Osteoblast (primary cell): ENCODE results near the gene PDCL3. TPM values are rescaled to one million over a fixed set of nuclear protein-coding genes. Genes with fewer than 3 reads are reported as not detected.
A peak's percentile ranks its signal among the peaks of the same experiment; 100 is the strongest.

Source experiments
- DNase-seq: peaks from one replicate; pipeline ENCODE4 v3.0.0; 2011; ENCODE audit warnings: low spot score, mixed read lengths; ENCODE audit not compliant: insufficient read length; ENCODE audit errors: missing footprints
- H2AFZ ChIP-seq: 2 replicates; pipeline ENCODE4 v1.6.0; 2011; ENCODE audit warnings: mild to moderate bottlenecking, low read length
- H3K27ac ChIP-seq: 2 replicates; pipeline ENCODE4 v1.5.1; 2011; ENCODE audit warnings: mild to moderate bottlenecking, low read depth, low read length, moderate library complexity
- H3K27me3 ChIP-seq: 2 replicates; pipeline ENCODE4 v1.6.0; 2012; ENCODE audit warnings: mild to moderate bottlenecking, control low read depth, inconsistent platforms, low read length, moderate library complexity; ENCODE audit not compliant: insufficient read depth
- H3K36me3 ChIP-seq: 2 replicates; pipeline ENCODE4 v1.5.1; 2011; ENCODE audit warnings: mild to moderate bottlenecking, low read length, control low read depth, moderate library complexity; ENCODE audit not compliant: insufficient read depth
- H3K4me1 ChIP-seq: 2 replicates; pipeline ENCODE4 v1.5.1; 2011; ENCODE audit warnings: mild to moderate bottlenecking, low read length, control low read depth, moderate library complexity; ENCODE audit not compliant: insufficient read depth
- H3K4me2 ChIP-seq: 2 replicates; pipeline ENCODE4 v1.6.0; 2011; ENCODE audit warnings: mild to moderate bottlenecking, low read length; ENCODE audit not compliant: insufficient read depth
- H3K4me3 ChIP-seq: fragments of 200-600 bp; sonication (generic); 3 replicates; pipeline ENCODE4 v1.5.1; 2012; ENCODE audit warnings: mild to moderate bottlenecking, low read length, inconsistent platforms; ENCODE audit not compliant: insufficient read depth
- H3K79me2 ChIP-seq: 2 replicates; pipeline ENCODE4 v1.6.0; 2012; ENCODE audit warnings: mild to moderate bottlenecking, low read length, control low read depth, inconsistent platforms; ENCODE audit not compliant: insufficient read depth
- H3K9me3 ChIP-seq: 2 replicates; pipeline ENCODE4 v1.5.1; 2011; ENCODE audit warnings: low read depth, low read length, control low read depth
- H4K20me1 ChIP-seq: 2 replicates; pipeline ENCODE4 v1.6.0; 2012; ENCODE audit warnings: mild to moderate bottlenecking, low read length, control low read depth; ENCODE audit not compliant: insufficient read depth
- total RNA-seq: library from RNA; depleted of rRNA; stranded (reverse); fragments of >200 nt; gene quantifications from 2 replicates; pipeline ENCODE4 v1.2.3, GENCODE V29; 2012
- TF ChIP-seq, protein P1 (sequence below): IDR thresholded peaks from 2 replicates; pipeline ENCODE4 v1.5.1; 2011; ENCODE audit warnings: mild to moderate bottlenecking, low read depth, low read length, moderate library complexity; ENCODE audit errors: extremely low read depth

The PDCL3 gene
- total RNA-seq, 1 donor = 12.3 TPM

DNA sequence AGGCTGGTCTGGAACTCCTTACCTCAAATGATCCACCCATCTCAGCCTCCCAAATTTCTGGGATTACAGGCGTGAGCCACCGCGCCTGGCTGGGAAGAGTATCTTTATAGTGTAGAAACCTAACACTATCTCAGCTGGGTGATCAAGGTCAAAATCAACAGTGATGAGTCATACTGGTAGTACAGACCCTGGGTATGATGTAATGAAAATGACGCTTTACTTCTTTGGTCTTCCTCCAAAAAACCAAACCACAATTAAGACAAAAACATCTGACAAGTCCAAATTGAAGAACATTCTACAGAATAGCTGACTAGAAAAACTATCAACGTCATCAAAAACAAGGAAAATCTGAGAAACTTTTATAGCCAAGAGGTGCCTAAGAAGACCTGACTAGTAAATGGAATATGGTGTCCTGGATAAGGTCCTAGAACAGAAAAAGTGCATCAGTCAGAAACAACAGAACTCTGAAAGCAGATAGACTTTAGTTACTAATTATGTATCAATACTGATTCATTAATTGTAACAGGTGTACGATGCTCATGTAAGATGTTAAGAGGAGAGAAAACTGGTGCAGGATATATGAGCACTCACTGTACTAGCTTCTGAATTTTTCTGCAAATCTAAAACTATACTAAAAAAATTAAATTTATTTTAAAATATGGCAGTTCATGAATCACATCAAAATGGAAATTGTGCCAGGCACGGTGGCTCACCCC, 25.4 kb downstream of the PDCL3 start:
- H4K20me1 ChIP-seq = no peaks in the 10 kb centered on the region
- H3K4me1 ChIP-seq = no peaks in the 10 kb centered on the region
- H3K79me2 ChIP-seq = no peaks in the 10 kb centered on the region
- H3K4me2 ChIP-seq = no peak overlapping the region
- H3K4me3 ChIP-seq = no peak overlapping the region
- no peak overlapping the region for H2AFZ ChIP-seq
- TF ChIP-seq, protein P1, sequence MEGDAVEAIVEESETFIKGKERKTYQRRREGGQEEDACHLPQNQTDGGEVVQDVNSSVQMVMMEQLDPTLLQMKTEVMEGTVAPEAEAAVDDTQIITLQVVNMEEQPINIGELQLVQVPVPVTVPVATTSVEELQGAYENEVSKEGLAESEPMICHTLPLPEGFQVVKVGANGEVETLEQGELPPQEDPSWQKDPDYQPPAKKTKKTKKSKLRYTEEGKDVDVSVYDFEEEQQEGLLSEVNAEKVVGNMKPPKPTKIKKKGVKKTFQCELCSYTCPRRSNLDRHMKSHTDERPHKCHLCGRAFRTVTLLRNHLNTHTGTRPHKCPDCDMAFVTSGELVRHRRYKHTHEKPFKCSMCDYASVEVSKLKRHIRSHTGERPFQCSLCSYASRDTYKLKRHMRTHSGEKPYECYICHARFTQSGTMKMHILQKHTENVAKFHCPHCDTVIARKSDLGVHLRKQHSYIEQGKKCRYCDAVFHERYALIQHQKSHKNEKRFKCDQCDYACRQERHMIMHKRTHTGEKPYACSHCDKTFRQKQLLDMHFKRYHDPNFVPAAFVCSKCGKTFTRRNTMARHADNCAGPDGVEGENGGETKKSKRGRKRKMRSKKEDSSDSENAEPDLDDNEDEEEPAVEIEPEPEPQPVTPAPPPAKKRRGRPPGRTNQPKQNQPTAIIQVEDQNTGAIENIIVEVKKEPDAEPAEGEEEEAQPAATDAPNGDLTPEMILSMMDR = no peak
- DNase-seq = no peak
- no peaks in the 10 kb centered on the region for H3K9me3 ChIP-seq
- H3K27me3 ChIP-seq = no peaks in the 10 kb centered on the region
- H3K27ac ChIP-seq = no peak overlapping the region
- no peaks in the 10 kb centered on the region for H3K36me3 ChIP-seq

DNA sequence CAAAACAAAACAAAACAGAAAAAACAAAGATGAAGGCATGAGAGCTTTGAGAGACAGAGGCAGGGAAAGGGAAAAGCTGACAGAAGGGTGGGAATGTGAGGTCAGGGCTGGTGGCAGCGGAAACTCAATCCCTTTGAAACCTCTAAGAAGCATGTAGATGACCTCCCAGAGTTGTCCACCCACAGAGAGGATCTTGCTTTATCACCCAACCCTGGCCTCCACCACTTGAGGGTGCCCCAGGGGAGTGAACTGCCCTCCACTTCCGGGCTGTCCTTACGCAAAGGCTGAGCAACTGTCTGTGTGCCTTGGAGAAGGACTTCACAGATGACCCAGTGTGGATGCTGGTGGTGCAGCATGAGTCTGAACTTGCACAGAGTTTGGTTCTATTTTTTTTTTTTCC, 26.7 kb downstream of the PDCL3 start:
- Histone ChIP-seq H3K4me2 (no peak overlapping the region), H3K4me1 (no peaks in the 10 kb centered on the region), H3K27me3 (no peaks in the 10 kb centered on the region), H2AFZ (no peak overlapping the region), H3K9me3 (no peaks in the 10 kb centered on the region), H3K36me3 (no peaks in the 10 kb centered on the region), H4K20me1 (no peaks in the 10 kb centered on the region), H3K27ac (no peak overlapping the region), H3K79me2 (no peaks in the 10 kb centered on the region), H3K4me3 (no peak overlapping the region)
- DNase-seq = peak; percentile 31
- TF ChIP-seq, protein P1 = no peak

DNA sequence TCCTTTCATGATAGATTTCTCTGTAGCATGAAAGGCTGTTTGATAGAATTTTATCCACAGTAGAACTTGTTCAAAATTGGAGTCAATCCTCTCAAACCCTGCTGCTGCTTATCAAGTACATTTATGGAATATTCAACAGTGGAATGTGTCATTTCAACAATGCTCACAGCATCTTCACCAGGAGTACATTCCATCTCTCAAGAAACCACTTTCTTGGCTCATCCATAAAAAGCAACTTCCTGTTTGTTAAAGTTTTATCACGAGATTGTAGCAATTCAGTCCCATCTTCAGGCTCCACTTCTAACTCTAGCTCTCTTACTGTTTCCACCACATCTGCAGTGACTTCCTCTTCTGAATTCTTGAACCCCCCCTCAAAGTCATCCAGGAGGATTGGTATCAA, 29.4 kb downstream of the PDCL3 start:
- Histone ChIP-seq H3K4me3 (no peak overlapping the region), H3K27ac (no peak overlapping the region), H4K20me1 (no peaks in the 10 kb centered on the region), H3K27me3 (peaks cover 4% of the 10 kb centered on the region), H3K9me3 (no peaks in the 10 kb centered on the region), H2AFZ (no peak overlapping the region), H3K36me3 (no peaks in the 10 kb centered on the region), H3K4me1 (no peaks in the 10 kb centered on the region), H3K79me2 (no peaks in the 10 kb centered on the region), H3K4me2 (no peak overlapping the region)
- TF ChIP-seq, protein P1 = no peak
- DNase-seq = no peak

DNA sequence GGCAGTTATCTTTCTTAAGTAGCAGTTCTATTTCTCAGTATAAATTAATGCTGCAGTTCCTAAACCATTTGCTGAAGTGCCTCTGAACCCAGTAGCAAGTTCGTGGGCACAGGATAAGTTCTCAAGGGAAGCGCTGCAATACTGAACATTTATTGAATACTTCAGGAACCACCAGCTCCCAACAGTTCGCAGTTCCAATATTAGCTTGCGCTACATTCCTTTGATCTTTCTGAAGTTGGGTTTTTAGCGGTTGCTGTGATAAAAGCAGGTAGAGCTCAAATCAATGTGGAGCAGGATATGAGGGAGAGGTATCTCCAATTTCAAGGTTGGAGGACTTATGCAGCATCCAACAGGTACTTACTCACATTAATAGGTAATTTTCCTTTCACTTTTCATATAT, 33.7 kb downstream of the PDCL3 start:
- Histone ChIP-seq H3K79me2 (no peaks in the 10 kb centered on the region), H4K20me1 (no peaks in the 10 kb centered on the region), H3K27me3 (peaks cover 4% of the 10 kb centered on the region), H3K4me3 (no peak overlapping the region), H3K4me2 (no peak overlapping the region), H2AFZ (no peak overlapping the region), H3K9me3 (no peaks in the 10 kb centered on the region), H3K4me1 (no peaks in the 10 kb centered on the region), H3K27ac (no peak overlapping the region), H3K36me3 (no peaks in the 10 kb centered on the region)
- TF ChIP-seq, protein P1 = no peak
- no peak for DNase-seq
